ENCODE measurements around the gene MYO16. TPM values are rescaled to one million over a fixed set of nuclear protein-coding genes. Genes with fewer than 3 reads are reported as not detected.
A peak's percentile ranks its signal among the peaks of the same experiment; 100 is the strongest.

Gene MYO16
- total RNA-seq, 4 donors from 2014 or later, result under 0.01 to 0.21 TPM; not detected in 2

- peaks cover 0 to 10% (median 0%) of the 10 kb centered on the region in 4 donors for H3K4me1 ChIP-seq
- H3K36me3 ChIP-seq, result no peaks in the 10 kb centered on the region
- no peak for TF ChIP-seq EP300 (IDR thresholded peaks at IDR 0.05)
- no peak for TF ChIP-seq POLR2A (IDR thresholded peaks at IDR 0.05)
- TF ChIP-seq CTCF (IDR thresholded peaks at IDR 0.05), result no peak
- no peaks in the 10 kb centered on the region for H3K27me3 ChIP-seq
- 86% methylated on average over 7 of the region's 7 CpGs for WGBS, 2 donors
- no peak overlapping the region for H3K4me3 ChIP-seq
- no peak for DNase-seq (ENCODE audit: low spot score in 2 of 2)
- no peaks in the 10 kb centered on the region for H3K9me3 ChIP-seq
- no peak overlapping the region for H3K27ac ChIP-seq
Measured at GRCh38 chr13:108964606-108965005, 335.2 kb downstream of the MYO16 start.

- Histone ChIP-seq H3K4me1 (no peaks in the 10 kb centered on the region), H3K27ac (no peak overlapping the region), H3K36me3 (no peaks in the 10 kb centered on the region), H3K4me3 (no peak overlapping the region), H3K9me3 (no peaks in the 10 kb centered on the region), H3K27me3 (no peaks in the 10 kb centered on the region)
- DNase-seq (ENCODE audit: low spot score in 2 of 2), result no peak
- WGBS, 2 donors, result 91 to 95% methylated on average over 6 of the region's 6 CpGs
- TF ChIP-seq POLR2A (IDR thresholded peaks at IDR 0.05) (no peak), CTCF (IDR thresholded peaks at IDR 0.05) (no peak), EP300 (IDR thresholded peaks at IDR 0.05) (no peak)
Measured at GRCh38 chr13:108967371-108967770, 338.0 kb downstream of the MYO16 start.

- Histone ChIP-seq H3K27ac (no peak overlapping the region), H3K4me1 (no peaks in the 10 kb centered on the region), H3K27me3 (no peaks in the 10 kb centered on the region), H3K36me3 (no peaks in the 10 kb centered on the region), H3K4me3 (no peak overlapping the region), H3K9me3 (no peaks in the 10 kb centered on the region)
- DNase-seq (ENCODE audit: low spot score in 2 of 2), result no peak
- 92 to 96% methylated on average over 7 of the region's 7 CpGs for WGBS, 2 donors
- no peak for TF ChIP-seq CTCF (IDR thresholded peaks at IDR 0.05)
- no peak for TF ChIP-seq POLR2A (IDR thresholded peaks at IDR 0.05)
- no peak for TF ChIP-seq EP300 (IDR thresholded peaks at IDR 0.05)
Measured at GRCh38 chr13:108968566-108968965, 339.2 kb downstream of the MYO16 start.

GRCh38 chr13:108974686-108975085 is 345.3 kb downstream of the MYO16 start:
- Histone ChIP-seq H3K27ac (no peak overlapping the region), H3K27me3 (no peaks in the 10 kb centered on the region), H3K4me1 (peaks cover 0 to 1% (median 0%) of the 10 kb centered on the region in 4 donors), H3K36me3 (no peaks in the 10 kb centered on the region), H3K4me3 (no peak overlapping the region), H3K9me3 (no peaks in the 10 kb centered on the region)
- TF ChIP-seq EP300 (IDR thresholded peaks at IDR 0.05) (no peak), POLR2A (IDR thresholded peaks at IDR 0.05) (no peak), CTCF (IDR thresholded peaks at IDR 0.05) (no peak)
- DNase-seq (ENCODE audit: low spot score in 2 of 2), result no peak

GRCh38 chr13:108980237-108980636 is 350.8 kb downstream of the MYO16 start:
- Histone ChIP-seq H3K4me3 (no peak overlapping the region), H3K27me3 (no peaks in the 10 kb centered on the region), H3K4me1 (peaks cover 0 to 11% (median 0%) of the 10 kb centered on the region in 4 donors), H3K27ac (peak overlapping the region in 2 of 4 donors; percentile 14 to 51), H3K36me3 (no peaks in the 10 kb centered on the region), H3K9me3 (no peaks in the 10 kb centered on the region)
- no peak for DNase-seq (ENCODE audit: low spot score in 2 of 2)
- peak in 1 of 2 donors; percentile 33 for TF ChIP-seq EP300 (IDR thresholded peaks at IDR 0.05)
- TF ChIP-seq POLR2A (IDR thresholded peaks at IDR 0.05), result no peak
- TF ChIP-seq CTCF (IDR thresholded peaks at IDR 0.05), result no peak
- 5 to 7% methylated on average over 5 of the region's 5 CpGs for WGBS, 2 donors

All from tibial nerve (tissue), 4 donors.